Epithelial cell of proximal tubule (primary cell): ENCODE data around the gene UGT1A8. TPM values are rescaled to one million over a fixed set of nuclear protein-coding genes. Genes with fewer than 3 reads are reported as not detected.

ENCODE experiments used
- DNase-seq: peaks from one replicate; pipeline ENCODE4 v3.0.0-alpha.2; 2011; ENCODE audit warnings: low read depth
- H3K4me3 ChIP-seq: 2 replicates; pipeline ENCODE4 v1.5.1; 2011; ENCODE audit warnings: low read depth, mild to moderate bottlenecking, low read length
- CTCF ChIP-seq: conservative IDR thresholded peaks from 2 replicates; pipeline ENCODE4 v1.5.1; 2012; ENCODE audit warnings: low read depth, mild to moderate bottlenecking, low read length
- total RNA-seq: library from RNA; depleted of rRNA; stranded (reverse); fragments of >200 nt; gene quantifications from 2 replicates; pipeline ENCODE4 v1.2.3, GENCODE V29; 2015

The UGT1A8 gene
- total RNA-seq, 1 donor from 2014 or later: not detected

- DNase-seq: no peak
- TF ChIP-seq CTCF: no peak
- no peak overlapping the region for H3K4me3 ChIP-seq
Observed at GRCh38 chr2:233658610-233659009, 41.2 kb downstream of the UGT1A8 start.

- DNase-seq: no peak
- H3K4me3 ChIP-seq: no peak overlapping the region
- no peak for TF ChIP-seq CTCF
Observed at GRCh38 chr2:233663911-233664310, 46.5 kb downstream of the UGT1A8 start.

- peak overlapping the region; percentile 10 for H3K4me3 ChIP-seq
- DNase-seq: peak; percentile 83
- TF ChIP-seq CTCF: no peak
Observed at GRCh38 chr2:233668605-233669260, 51.3 kb downstream of the UGT1A8 start.

GRCh38 chr2:233671290-233672161 is 54.1 kb downstream of the UGT1A8 start, which contains the start of gene UGT1A9:
Gene UGT1A9 (plus strand): TSS chr2:233671898. CDS start chr2:233671935, 37 bp downstream.
- peak within 1 kb of the TSS; percentile 62 for H3K4me3 ChIP-seq
- DNase-seq: no peak
- no peak for TF ChIP-seq CTCF

- peak overlapping the region; percentile 62 for H3K4me3 ChIP-seq
- DNase-seq: no peak
- no peak for TF ChIP-seq CTCF
Observed at GRCh38 chr2:233672886-233673285, 55.5 kb downstream of the UGT1A8 start.

- TF ChIP-seq CTCF: no peak
- DNase-seq: no peak
- peak overlapping the region; percentile 62 for H3K4me3 ChIP-seq
Observed at GRCh38 chr2:233673896-233674295, 56.5 kb downstream of the UGT1A8 start.
